BLaER1 (cell line): ENCODE measurements around the gene SIM2.

ENCODE experiments used
- H3K27ac ChIP-seq: shearing (Covaris generic); formaldehyde crosslinking; 2 replicates; pipeline ENCODE4 v1.8.1; 2022
- H3K27me3 ChIP-seq: shearing (Covaris generic); formaldehyde crosslinking; 2 replicates; pipeline ENCODE4 v1.8.1; 2022
- H3K36me3 ChIP-seq: shearing (Covaris generic); formaldehyde crosslinking; 2 replicates; pipeline ENCODE4 v1.8.1; 2022
- H3K4me1 ChIP-seq: shearing (Covaris generic); formaldehyde crosslinking; 2 replicates; pipeline ENCODE4 v1.8.1; 2022
- H3K4me2 ChIP-seq: shearing (Covaris generic); formaldehyde crosslinking; 2 replicates; pipeline ENCODE4 v1.8.1; 2022
- H3K4me3 ChIP-seq: shearing (Covaris generic); formaldehyde crosslinking; 2 replicates; pipeline ENCODE4 v1.8.1; 2022
- H3K9ac ChIP-seq: shearing (Covaris generic); formaldehyde crosslinking; 2 replicates; pipeline ENCODE4 v1.8.1; 2022
- H3K9me3 ChIP-seq: shearing (Covaris generic); formaldehyde crosslinking; 2 replicates; pipeline ENCODE4 v1.8.1; 2022
- H4K20me1 ChIP-seq: shearing (Covaris generic); formaldehyde crosslinking; 2 replicates; pipeline ENCODE4 v1.8.1; 2022
- Cebpa-rat ChIP-seq: shearing (Covaris generic); IDR thresholded peaks from 2 replicates; pipeline ENCODE4 v1.8.1; 2022

Gene SIM2

DNA sequence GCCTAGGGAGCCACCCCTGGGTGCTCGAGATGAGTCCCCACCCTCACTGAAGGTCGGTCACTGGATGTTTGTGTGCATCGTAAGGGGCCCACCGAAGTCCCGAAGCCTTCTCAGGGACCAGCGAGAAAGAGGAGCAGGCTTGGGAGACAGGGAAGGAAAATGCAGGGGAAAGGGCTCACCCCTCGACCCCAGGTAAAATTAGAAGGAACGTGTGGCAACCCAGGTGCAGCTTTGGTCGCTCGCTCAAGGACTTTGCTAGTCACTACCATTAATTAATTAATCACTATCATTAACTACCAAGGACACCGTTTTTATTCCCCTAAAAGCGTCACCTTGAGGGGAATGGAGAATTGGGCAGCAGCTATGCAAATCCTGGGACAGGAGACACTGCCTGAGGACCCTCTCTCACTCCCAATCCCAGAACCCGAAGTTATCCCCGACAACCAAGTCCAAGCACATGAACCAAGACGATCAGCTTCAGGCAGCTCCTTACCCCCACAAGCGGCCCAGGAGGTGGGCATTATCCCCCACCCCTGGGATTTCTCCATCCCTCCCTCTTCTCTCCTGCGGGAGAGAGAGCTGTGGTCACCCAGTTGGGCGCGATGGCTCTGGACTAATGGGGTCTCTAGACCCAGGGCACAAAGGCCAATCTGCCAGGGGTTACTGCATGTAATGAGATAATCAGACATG is 4.2 kb upstream of the SIM2 start:
- no peak for TF ChIP-seq Cebpa-rat
- no peak overlapping the region for H3K9ac ChIP-seq
- H3K36me3 ChIP-seq, result no peaks in the 10 kb centered on the region
- H3K4me2 ChIP-seq, result no peak overlapping the region
- peaks cover 100% of the 10 kb centered on the region for H3K27me3 ChIP-seq
- H3K4me1 ChIP-seq, result peaks cover 26% of the 10 kb centered on the region
- peaks cover 69% of the 10 kb centered on the region for H3K9me3 ChIP-seq
- peaks cover 60% of the 10 kb centered on the region for H4K20me1 ChIP-seq
- no peak overlapping the region for H3K27ac ChIP-seq
- H3K4me3 ChIP-seq, result no peak overlapping the region

DNA sequence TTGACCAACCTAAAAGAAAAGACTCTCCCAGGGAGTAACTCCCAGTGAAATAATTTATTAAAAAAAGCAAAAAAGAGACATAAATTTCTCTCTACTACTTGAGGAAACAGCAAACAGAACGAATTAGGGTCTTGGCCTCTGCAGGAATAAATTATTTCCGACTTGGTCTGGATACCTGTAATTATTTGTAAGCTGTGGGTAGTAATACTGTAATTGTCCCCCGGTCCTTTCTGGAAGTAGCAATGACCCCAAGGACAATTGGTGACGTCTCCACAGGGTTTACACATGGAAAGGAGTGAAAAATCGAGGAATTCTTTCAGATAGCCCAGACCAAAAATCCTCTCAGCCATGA is 3.7 kb upstream of the SIM2 start:
- Histone ChIP-seq H3K36me3 (no peaks in the 10 kb centered on the region), H3K4me2 (no peak overlapping the region), H3K9ac (no peak overlapping the region), H3K9me3 (peaks cover 65% of the 10 kb centered on the region), H3K4me1 (peaks cover 27% of the 10 kb centered on the region), H4K20me1 (peaks cover 65% of the 10 kb centered on the region), H3K4me3 (no peak overlapping the region), H3K27ac (no peak overlapping the region), H3K27me3 (peaks cover 100% of the 10 kb centered on the region)
- TF ChIP-seq Cebpa-rat, result no peak

DNA sequence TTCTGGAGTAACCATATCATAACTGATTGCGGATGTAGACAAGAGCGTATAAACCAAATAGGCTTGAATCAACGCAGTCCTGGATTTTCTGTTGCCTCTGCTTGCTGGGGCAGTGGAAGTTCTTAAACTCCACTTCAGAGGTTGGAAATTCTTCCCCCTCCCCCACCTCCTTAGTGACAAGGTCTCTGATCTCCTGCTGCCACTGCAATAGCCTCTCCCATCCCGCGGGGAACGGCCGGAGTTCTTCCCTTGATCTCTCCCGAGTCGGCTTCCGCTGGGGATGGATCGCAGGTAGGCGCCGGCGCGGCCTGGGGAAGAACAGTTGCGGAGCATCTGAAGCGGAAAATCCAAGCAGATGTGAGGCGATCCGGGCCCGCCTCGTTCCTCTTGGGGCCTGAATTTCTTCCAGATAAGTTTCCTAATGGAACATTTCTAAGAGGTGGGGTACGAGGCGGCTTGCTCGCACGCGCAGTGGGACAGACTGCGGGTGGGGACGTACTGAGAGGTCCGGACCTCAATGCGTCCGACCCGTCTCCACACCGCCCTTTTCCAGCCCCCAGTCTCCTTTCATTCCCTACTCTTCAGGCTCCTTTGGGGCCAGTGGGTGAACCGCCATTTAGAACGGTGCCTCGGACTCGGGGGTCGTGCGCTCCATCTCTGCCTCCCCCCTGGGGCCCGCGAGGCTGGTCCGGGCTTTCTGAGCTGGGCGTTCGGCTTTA is 3.1 kb upstream of the SIM2 start:
- no peak for TF ChIP-seq Cebpa-rat
- no peak overlapping the region for H3K27ac ChIP-seq
- H3K4me1 ChIP-seq, result peaks cover 30% of the 10 kb centered on the region
- peaks cover 100% of the 10 kb centered on the region for H3K27me3 ChIP-seq
- no peak overlapping the region for H3K9ac ChIP-seq
- no peaks in the 10 kb centered on the region for H3K36me3 ChIP-seq
- peaks cover 65% of the 10 kb centered on the region for H3K9me3 ChIP-seq
- H4K20me1 ChIP-seq, result peaks cover 71% of the 10 kb centered on the region
- no peak overlapping the region for H3K4me3 ChIP-seq
- no peak overlapping the region for H3K4me2 ChIP-seq

DNA sequence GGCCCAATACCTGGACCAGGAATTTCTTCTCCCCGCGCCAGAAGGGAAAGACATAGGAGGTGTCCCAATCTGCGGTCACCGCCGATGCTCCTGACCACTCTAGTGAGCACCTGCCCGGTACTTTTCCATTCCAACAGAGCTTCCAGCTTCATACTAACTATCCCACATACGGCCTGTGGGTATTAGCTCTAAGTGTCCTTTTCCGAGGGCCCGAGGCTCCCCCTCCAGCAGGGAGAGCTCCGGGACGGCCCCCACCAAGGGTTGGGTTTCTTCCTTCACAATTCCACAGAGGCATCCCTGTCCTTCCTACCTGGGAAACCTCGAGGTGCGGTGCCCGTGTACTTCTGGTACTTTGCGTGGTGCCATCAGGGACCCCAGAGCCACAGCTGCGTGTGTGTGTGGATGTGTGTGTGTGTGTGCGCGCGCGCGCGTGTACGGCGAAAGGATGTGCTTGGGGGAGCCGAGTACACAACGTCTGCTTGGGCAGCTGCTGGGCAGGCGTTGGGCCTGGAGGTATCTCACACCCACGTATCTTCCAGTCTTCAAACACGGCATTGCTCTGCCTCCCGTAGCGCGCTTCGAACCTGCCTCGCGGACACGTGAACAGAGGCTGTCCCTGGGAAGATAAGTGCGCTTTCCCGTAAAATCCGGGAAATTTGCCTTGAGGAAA is 2.4 kb upstream of the SIM2 start:
- no peak for TF ChIP-seq Cebpa-rat
- Histone ChIP-seq H3K9ac (no peak overlapping the region), H4K20me1 (peaks cover 78% of the 10 kb centered on the region), H3K4me1 (peaks cover 33% of the 10 kb centered on the region), H3K4me3 (no peak overlapping the region; the same call in 1 of the 2 replicates), H3K36me3 (no peaks in the 10 kb centered on the region), H3K27ac (no peak overlapping the region), H3K4me2 (no peak overlapping the region), H3K27me3 (peaks cover 100% of the 10 kb centered on the region), H3K9me3 (peaks cover 60% of the 10 kb centered on the region)

- Histone ChIP-seq H3K27me3 (peaks cover 100% of the 10 kb centered on the region), H3K4me2 (peak overlapping the region; percentile 27), H3K9ac (no peak overlapping the region), H3K9me3 (peaks cover 53% of the 10 kb centered on the region), H4K20me1 (peaks cover 85% of the 10 kb centered on the region), H3K36me3 (no peaks in the 10 kb centered on the region), H3K4me1 (peaks cover 33% of the 10 kb centered on the region), H3K4me3 (no peak overlapping the region; the same call in 1 of the 2 replicates), H3K27ac (no peak overlapping the region)
- TF ChIP-seq Cebpa-rat, result no peak
Observed at GRCh38 chr21:36697060-36697850, 1.7 kb upstream of the SIM2 start.

GRCh38 chr21:36697851-36698384 is 997 bp upstream of the SIM2 start:
- peak overlapping the region; percentile 65 for H3K4me3 ChIP-seq
- H3K4me1 ChIP-seq, result peaks cover 33% of the 10 kb centered on the region
- no peak overlapping the region for H3K9ac ChIP-seq
- H3K36me3 ChIP-seq, result no peaks in the 10 kb centered on the region
- no peak overlapping the region for H3K27ac ChIP-seq
- no peak for TF ChIP-seq Cebpa-rat
- H3K9me3 ChIP-seq, result peaks cover 46% of the 10 kb centered on the region
- peak overlapping the region; percentile 91 for H3K4me2 ChIP-seq
- peaks cover 100% of the 10 kb centered on the region for H3K27me3 ChIP-seq
- H4K20me1 ChIP-seq, result peaks cover 92% of the 10 kb centered on the region

GRCh38 chr21:36698385-36698980 is 432 bp upstream of the SIM2 start:
- TF ChIP-seq Cebpa-rat, result no peak
- Histone ChIP-seq H3K9me3 (peaks cover 41% of the 10 kb centered on the region), H3K4me1 (peaks cover 33% of the 10 kb centered on the region), H3K27ac (no peak overlapping the region), H4K20me1 (peaks cover 93% of the 10 kb centered on the region), H3K4me3 (peak overlapping the region; percentile 65), H3K27me3 (peaks cover 100% of the 10 kb centered on the region), H3K9ac (no peak overlapping the region), H3K36me3 (no peaks in the 10 kb centered on the region), H3K4me2 (peak overlapping the region; percentile 91)

DNA sequence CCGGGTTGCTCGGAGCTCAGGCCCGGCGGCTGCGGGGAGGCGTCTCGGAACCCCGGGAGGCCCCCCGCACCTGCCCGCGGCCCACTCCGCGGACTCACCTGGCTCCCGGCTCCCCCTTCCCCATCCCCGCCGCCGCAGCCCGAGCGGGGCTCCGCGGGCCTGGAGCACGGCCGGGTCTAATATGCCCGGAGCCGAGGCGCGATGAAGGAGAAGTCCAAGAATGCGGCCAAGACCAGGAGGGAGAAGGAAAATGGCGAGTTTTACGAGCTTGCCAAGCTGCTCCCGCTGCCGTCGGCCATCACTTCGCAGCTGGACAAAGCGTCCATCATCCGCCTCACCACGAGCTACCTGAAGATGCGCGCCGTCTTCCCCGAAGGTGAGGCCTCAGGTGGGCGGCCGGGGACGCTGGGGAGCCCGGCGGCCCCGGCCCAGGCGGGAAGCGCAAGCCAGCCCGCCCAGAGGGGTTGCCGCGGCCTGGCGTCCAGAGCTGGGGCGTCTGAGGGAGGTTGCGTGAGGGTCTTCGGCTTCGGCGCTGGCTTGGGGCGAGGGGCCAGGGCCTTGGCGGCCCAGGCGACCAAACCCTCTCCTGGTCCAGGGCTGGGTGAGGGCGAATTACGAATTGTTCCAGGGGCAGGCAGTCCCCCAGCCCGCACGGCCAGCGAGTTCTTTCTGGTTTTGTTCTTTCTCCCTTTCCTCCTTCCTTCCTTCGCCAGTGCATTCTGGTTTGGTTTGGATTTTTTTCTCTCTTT is 805 bp downstream of the SIM2 start:
- Histone ChIP-seq H3K9me3 (peaks cover 28% of the 10 kb centered on the region), H3K27ac (no peak overlapping the region), H3K4me1 (peaks cover 37% of the 10 kb centered on the region), H3K36me3 (no peaks in the 10 kb centered on the region), H3K9ac (no peak overlapping the region), H3K4me3 (peak overlapping the region; percentile 65), H4K20me1 (peaks cover 93% of the 10 kb centered on the region), H3K27me3 (peaks cover 100% of the 10 kb centered on the region), H3K4me2 (peak overlapping the region; percentile 91)
- no peak for TF ChIP-seq Cebpa-rat
